HUES48 (cell line): Measurements from ENCODE around the gene OR1F1.

ENCODE experiments used
- H3K27ac ChIP-seq: one replicate; pipeline ENCODE4 v1.7.0; 2013; ENCODE audit warnings: low read depth, low read length, inconsistent platforms
- H3K27me3 ChIP-seq: 2 replicates; pipeline ENCODE4 v1.6.1; 2013; ENCODE audit warnings: mild to moderate bottlenecking, low read length; ENCODE audit not compliant: control insufficient read depth, insufficient read depth
- H3K36me3 ChIP-seq: 2 replicates; pipeline ENCODE4 v1.6.1; 2013; ENCODE audit warnings: low read length; ENCODE audit not compliant: control insufficient read depth, insufficient read depth
- H3K4me1 ChIP-seq: 2 replicates; pipeline ENCODE4 v1.6.1; 2013; ENCODE audit warnings: mild to moderate bottlenecking, low read length; ENCODE audit not compliant: control insufficient read depth, insufficient read depth
- H3K4me3 ChIP-seq: 2 replicates; pipeline ENCODE4 v1.5.1; 2013; ENCODE audit warnings: mild to moderate bottlenecking, low read depth, low read length
- H3K9ac ChIP-seq: 2 replicates; pipeline ENCODE4 v1.6.1; 2013; ENCODE audit warnings: mild to moderate bottlenecking, low read depth, low read length, moderate library complexity
- H3K9me3 ChIP-seq: 2 replicates; pipeline ENCODE4 v1.6.1; 2013; ENCODE audit warnings: low read length; ENCODE audit not compliant: control insufficient read depth, insufficient read depth

Gene OR1F1

GRCh38 chr16:3144321-3144983 lies 43.6 kb upstream of the OR1F1 start:
- peaks cover 14% of the 10 kb centered on the region for H3K36me3 ChIP-seq
- no peak overlapping the region for H3K27ac ChIP-seq
- no peaks in the 10 kb centered on the region for H3K9me3 ChIP-seq
- no peak overlapping the region for H3K9ac ChIP-seq
- H3K4me1 ChIP-seq = 0 out of 2 replicates have a peak, but pooled peaks cover 1% of the 10 kb centered on the region
- H3K27me3 ChIP-seq = peaks cover 13% of the 10 kb centered on the region
- no peak overlapping the region for H3K4me3 ChIP-seq

GRCh38 chr16:3145151-3145550 lies 42.9 kb upstream of the OR1F1 start:
- H3K4me1 ChIP-seq = 0 out of 2 replicates have a peak, but pooled peaks cover 2% of the 10 kb centered on the region

GRCh38 chr16:3145660-3146059 lies 42.3 kb upstream of the OR1F1 start:
- Histone ChIP-seq H3K27ac (no peak overlapping the region), H3K27me3 (peaks cover 13% of the 10 kb centered on the region), H3K4me3 (no peak overlapping the region), H3K4me1 (0 out of 2 replicates have a peak, but pooled peaks cover 2% of the 10 kb centered on the region), H3K9me3 (no peaks in the 10 kb centered on the region), H3K36me3 (peaks cover 14% of the 10 kb centered on the region), H3K9ac (no peak overlapping the region)

More at GRCh38 chr16:3145151-3145550, 42.9 kb upstream of the OR1F1 start:
- H3K36me3 ChIP-seq = peaks cover 14% of the 10 kb centered on the region
- H3K27me3 ChIP-seq = peaks cover 13% of the 10 kb centered on the region
- H3K4me3 ChIP-seq = no peak overlapping the region
- H3K27ac ChIP-seq = no peak overlapping the region
- no peaks in the 10 kb centered on the region for H3K9me3 ChIP-seq
- no peak overlapping the region for H3K9ac ChIP-seq

GRCh38 chr16:3147046-3147756 lies 40.8 kb upstream of the OR1F1 start:
- H3K27me3 ChIP-seq = peaks cover 13% of the 10 kb centered on the region
- H3K4me3 ChIP-seq = no peak overlapping the region
- no peaks in the 10 kb centered on the region for H3K9me3 ChIP-seq
- H3K4me1 ChIP-seq = 0 out of 2 replicates have a peak, but pooled peaks cover 2% of the 10 kb centered on the region
- no peak overlapping the region for H3K9ac ChIP-seq
- peaks cover 2% of the 10 kb centered on the region; the same call in 1 of the 2 replicates for H3K36me3 ChIP-seq
- H3K27ac ChIP-seq = no peak overlapping the region

- Histone ChIP-seq H3K9ac (no peak overlapping the region), H3K9me3 (no peaks in the 10 kb centered on the region), H3K4me1 (0 out of 2 replicates have a peak, but pooled peaks cover 2% of the 10 kb centered on the region), H3K27me3 (peaks cover 13% of the 10 kb centered on the region), H3K4me3 (no peak overlapping the region), H3K27ac (no peak overlapping the region), H3K36me3 (no peaks in the 10 kb centered on the region)
Observed at GRCh38 chr16:3147757-3148104, 40.3 kb upstream of the OR1F1 start.

- H3K4me3 ChIP-seq = no peak overlapping the region
- H3K27ac ChIP-seq = no peak overlapping the region
- H3K27me3 ChIP-seq = peaks cover 13% of the 10 kb centered on the region
- no peak overlapping the region for H3K9ac ChIP-seq
- H3K9me3 ChIP-seq = no peaks in the 10 kb centered on the region
- H3K36me3 ChIP-seq = no peaks in the 10 kb centered on the region
- 0 out of 2 replicates have a peak, but pooled peaks cover 2% of the 10 kb centered on the region for H3K4me1 ChIP-seq
Observed at GRCh38 chr16:3148256-3149192, 39.5 kb upstream of the OR1F1 start.

GRCh38 chr16:3149193-3149530 lies 38.8 kb upstream of the OR1F1 start:
- peak overlapping the region; percentile 96 for H3K4me3 ChIP-seq
- H3K36me3 ChIP-seq = no peaks in the 10 kb centered on the region
- 0 out of 2 replicates have a peak overlapping the region, but pooled peaks have one; percentile 42 for H3K9ac ChIP-seq
- H3K4me1 ChIP-seq = 0 out of 2 replicates have a peak, but pooled peaks cover 2% of the 10 kb centered on the region
- no peak overlapping the region for H3K27ac ChIP-seq
- peaks cover 13% of the 10 kb centered on the region for H3K27me3 ChIP-seq
- no peaks in the 10 kb centered on the region for H3K9me3 ChIP-seq

GRCh38 chr16:3149630-3150345 lies 38.2 kb upstream of the OR1F1 start:
- peaks cover 13% of the 10 kb centered on the region for H3K27me3 ChIP-seq
- peak overlapping the region; percentile 96 for H3K4me3 ChIP-seq
- peak overlapping the region; percentile 68 for H3K27ac ChIP-seq
- 0 out of 2 replicates have a peak, but pooled peaks cover 2% of the 10 kb centered on the region for H3K4me1 ChIP-seq
- H3K9me3 ChIP-seq = no peaks in the 10 kb centered on the region
- H3K9ac ChIP-seq = peak overlapping the region; percentile 55
- no peaks in the 10 kb centered on the region for H3K36me3 ChIP-seq

- Histone ChIP-seq H3K9me3 (no peaks in the 10 kb centered on the region), H3K9ac (peak overlapping the region; percentile 55), H3K27me3 (peaks cover 13% of the 10 kb centered on the region), H3K4me3 (peak overlapping the region; percentile 96), H3K27ac (peak overlapping the region; percentile 81), H3K36me3 (no peaks in the 10 kb centered on the region), H3K4me1 (0 out of 2 replicates have a peak, but pooled peaks cover 2% of the 10 kb centered on the region)
Observed at GRCh38 chr16:3150346-3151218, 37.4 kb upstream of the OR1F1 start.

GRCh38 chr16:3152027-3152276 lies 36.1 kb upstream of the OR1F1 start:
- no peak overlapping the region for H3K9ac ChIP-seq
- peaks cover 13% of the 10 kb centered on the region for H3K27me3 ChIP-seq
- H3K36me3 ChIP-seq = no peaks in the 10 kb centered on the region
- no peak overlapping the region for H3K27ac ChIP-seq
- H3K9me3 ChIP-seq = no peaks in the 10 kb centered on the region
- H3K4me1 ChIP-seq = 0 out of 2 replicates have a peak, but pooled peaks cover 2% of the 10 kb centered on the region
- H3K4me3 ChIP-seq = peak overlapping the region; percentile 84
